GM18526 (cell line): ENCODE results near the gene ZFP91.

Experiments used
- POLR2A ChIP-seq: IDR thresholded peaks from 3 replicates; pipeline ENCODE4 v1.6.1; 2011; ENCODE audit not compliant: insufficient read length; ENCODE audit errors: extremely low read depth

The ZFP91 gene

GRCh38 chr11:58578635-58579191, at the start of gene ZFP91:
Gene ZFP91, plus strand, starts transcription at chr11:58579063. Its CDS starts 219 bp downstream, at chr11:58579282.
- peak; percentile 83 for TF ChIP-seq POLR2A

DNA sequence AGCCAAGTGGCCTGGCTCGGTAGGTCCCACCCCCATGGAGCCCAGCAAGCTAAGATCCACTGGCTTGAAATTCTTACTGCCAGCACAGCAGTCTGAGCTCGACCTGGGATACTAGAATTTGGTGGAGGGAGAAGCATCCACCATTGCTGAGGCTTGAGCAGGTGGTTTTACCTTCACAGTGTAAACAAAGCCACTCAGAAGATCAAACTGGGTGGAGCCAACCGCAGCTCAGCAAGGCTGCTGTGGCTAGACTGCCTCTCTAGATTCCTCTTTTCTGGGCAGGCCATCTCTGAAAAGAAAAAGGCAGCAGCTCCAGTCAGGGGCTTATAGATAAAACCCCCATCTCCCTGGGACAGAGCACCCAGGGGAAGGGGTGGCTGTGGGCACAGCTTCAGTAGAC, 48.6 kb upstream of the ZFP91 start:
- TF ChIP-seq POLR2A = no peak

- TF ChIP-seq POLR2A = no peak
Measured at GRCh38 chr11:58531865-58532341, 47.0 kb upstream of the ZFP91 start.

DNA sequence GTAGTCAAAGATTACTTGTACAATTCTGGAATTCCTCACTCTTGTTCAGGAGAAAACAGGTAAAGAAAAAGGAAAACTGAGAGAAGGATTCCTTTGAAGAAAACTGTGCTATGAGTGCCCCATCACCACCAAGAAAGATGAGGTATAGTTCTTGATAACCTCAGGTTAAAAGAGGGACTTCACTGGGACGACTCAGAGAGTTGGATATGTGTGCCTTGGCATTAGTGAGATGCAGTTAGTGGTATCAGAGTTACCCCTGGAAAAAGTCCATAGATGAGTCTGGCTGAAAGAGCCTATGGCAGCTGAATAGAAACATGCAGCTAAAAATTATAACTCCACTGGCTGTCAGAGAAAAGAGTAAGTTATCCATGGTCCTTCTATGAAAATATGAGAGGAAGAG, 32.0 kb upstream of the ZFP91 start:
- no peak for TF ChIP-seq POLR2A

DNA sequence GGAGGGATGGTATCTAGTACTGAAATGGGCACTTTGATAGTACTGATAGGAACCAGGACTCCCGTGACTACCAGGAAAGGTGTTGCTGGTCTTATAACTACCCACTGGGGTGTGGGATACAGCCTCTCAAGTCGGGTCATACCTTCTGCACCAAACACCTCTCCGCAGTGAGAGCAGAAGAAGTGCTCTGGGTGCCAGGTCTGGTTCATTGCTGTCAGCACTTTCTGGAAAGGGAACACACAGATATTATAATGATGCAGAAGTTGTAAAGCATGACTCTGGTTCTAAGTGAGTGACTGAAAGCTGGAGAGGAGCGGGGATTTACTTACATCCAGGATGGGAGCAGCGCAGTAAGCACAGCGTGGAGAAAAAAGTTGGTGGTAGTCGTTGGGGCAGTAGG, 29.2 kb upstream of the ZFP91 start:
- no peak for TF ChIP-seq POLR2A

DNA sequence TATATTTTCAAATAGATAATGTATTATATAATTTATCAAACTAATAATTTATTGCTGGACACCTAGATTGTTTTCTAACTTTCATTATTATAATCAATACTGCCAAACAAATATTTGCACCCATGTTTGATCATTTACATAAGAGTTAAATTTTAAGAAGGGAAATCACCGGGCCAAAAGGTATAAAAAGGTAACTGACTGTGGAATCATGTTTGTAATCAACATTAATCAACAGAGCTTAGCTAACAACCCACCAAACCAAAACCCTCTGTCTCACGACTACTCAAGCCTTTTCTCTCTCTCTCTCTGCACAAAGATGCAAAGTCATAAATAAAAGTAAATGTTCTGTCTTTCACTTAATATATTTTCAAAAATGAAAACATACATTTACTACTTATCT, 18.0 kb upstream of the ZFP91 start:
- TF ChIP-seq POLR2A = no peak

- no peak for TF ChIP-seq POLR2A
Measured at GRCh38 chr11:58561394-58562098, 17.3 kb upstream of the ZFP91 start.

- TF ChIP-seq POLR2A = no peak
Measured at GRCh38 chr11:58562375-58562800, 16.5 kb upstream of the ZFP91 start.

DNA sequence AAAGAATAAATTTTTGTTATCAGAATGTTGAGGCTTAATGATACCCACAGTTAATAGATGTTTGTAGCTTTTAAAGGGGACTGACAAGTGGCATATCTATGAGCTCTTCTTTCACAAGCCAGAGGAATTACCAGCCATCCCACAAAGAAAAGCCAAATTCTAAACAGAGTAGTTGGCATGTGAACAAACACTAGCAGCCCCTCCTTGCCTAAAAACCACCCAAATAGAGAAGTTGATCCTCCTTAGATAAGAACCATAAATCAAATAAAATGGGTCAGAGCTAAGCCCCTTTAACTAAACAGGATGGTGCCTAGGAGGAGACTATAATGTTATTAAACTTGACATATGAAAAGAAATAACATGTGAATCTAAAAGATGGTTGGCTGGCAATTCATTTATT, 14.6 kb upstream of the ZFP91 start:
- TF ChIP-seq POLR2A = no peak

- TF ChIP-seq POLR2A = no peak
Measured at GRCh38 chr11:58567889-58568512, 10.9 kb upstream of the ZFP91 start.

GRCh38 chr11:58573451-58574104, 5.3 kb upstream of the ZFP91 start:
- TF ChIP-seq POLR2A = peak; percentile 31

DNA sequence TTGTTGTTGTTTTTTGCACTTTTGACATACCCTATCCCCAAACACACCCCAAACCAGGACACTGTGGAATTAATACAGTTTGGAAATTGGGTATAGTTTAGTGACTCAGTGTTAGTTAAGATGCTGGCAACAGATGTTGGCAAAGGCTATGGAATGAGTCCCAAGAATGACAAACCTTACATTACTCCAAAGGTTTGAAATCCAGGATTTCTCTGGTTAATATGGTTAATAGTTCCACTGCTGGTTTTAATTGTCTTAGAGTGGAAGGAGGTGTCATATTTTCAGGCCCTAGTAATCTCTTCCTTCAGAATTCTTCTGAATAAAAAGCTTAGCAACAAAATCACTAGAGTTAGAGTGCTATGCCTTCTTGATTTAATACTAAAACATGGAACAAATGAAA, 4.0 kb upstream of the ZFP91 start:
- no peak for TF ChIP-seq POLR2A

DNA sequence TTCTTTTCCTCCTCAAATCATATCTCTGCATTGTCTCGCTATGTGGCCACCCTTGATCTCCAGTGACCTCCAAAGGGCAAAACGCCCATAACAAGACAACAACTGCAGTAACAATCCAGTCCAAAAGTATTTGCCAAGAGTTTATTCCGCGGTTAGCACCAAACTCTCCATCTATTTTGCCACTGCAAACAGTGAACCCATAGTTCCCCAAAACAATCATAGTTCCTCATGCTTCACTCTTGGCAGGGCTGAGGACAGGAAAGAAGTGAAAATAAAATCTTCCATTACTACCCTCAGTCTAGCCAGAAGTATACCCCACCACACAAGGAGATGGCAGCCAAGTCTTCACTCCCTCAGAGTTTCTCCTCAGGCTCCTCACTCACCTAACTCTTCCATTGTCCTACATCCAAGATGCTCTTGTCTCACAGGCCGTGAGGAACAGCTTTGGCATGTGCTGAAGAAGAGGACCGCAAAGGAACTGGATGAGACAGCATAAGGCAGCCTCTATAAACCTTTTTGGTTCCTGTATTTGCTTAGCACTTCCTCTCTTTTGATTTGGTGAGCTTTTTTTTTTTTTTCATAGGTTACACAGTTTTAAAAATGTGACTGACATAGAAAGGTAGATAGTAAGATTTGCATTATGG, 3.4 kb upstream of the ZFP91 start, which contains the start of gene LPXN:
TSS of gene LPXN (minus strand) at position 480 of the 644 bp plus-strand sequence. CDS start at position 396, 84 bp downstream.
- TF ChIP-seq POLR2A = peak; percentile 89

GRCh38 chr11:58576887-58577471, 1.9 kb upstream of the ZFP91 start:
- no peak for TF ChIP-seq POLR2A
